Measurements from ENCODE around the gene ZNF398.

The ZNF398 gene

GRCh38 chr7:149147752-149148653 is 750 bp downstream of the ZNF398 start:
- peak; percentile 53 to 59 for DNase-seq (ENCODE audit: low read depth in 2 of 2)

GRCh38 chr7:149150981-149151380 is 3.7 kb downstream of the ZNF398 start:
- DNase-seq (ENCODE audit: low read depth in 2 of 2): no peak

- no peak for DNase-seq (ENCODE audit: low read depth in 2 of 2)
Measured at GRCh38 chr7:149153346-149153745, 6.1 kb downstream of the ZNF398 start.

- no peak for DNase-seq (ENCODE audit: low read depth in 2 of 2)
Measured at GRCh38 chr7:149154056-149154455, 6.8 kb downstream of the ZNF398 start.

- no peak for DNase-seq (ENCODE audit: low read depth in 2 of 2)
Measured at GRCh38 chr7:149156898-149157297, 9.6 kb downstream of the ZNF398 start.

GRCh38 chr7:149161241-149161848 is 14.1 kb downstream of the ZNF398 start:
- DNase-seq (ENCODE audit: low read depth in 2 of 2): no peak

GRCh38 chr7:149166142-149166541 is 18.9 kb downstream of the ZNF398 start:
- no peak for DNase-seq (ENCODE audit: low read depth in 2 of 2)

- DNase-seq (ENCODE audit: low read depth in 2 of 2): no peak
Measured at GRCh38 chr7:149166630-149167352, 19.5 kb downstream of the ZNF398 start.

GRCh38 chr7:149171892-149172533 is 24.8 kb downstream of the ZNF398 start:
- no peak for DNase-seq (ENCODE audit: low read depth in 2 of 2)

- DNase-seq (ENCODE audit: low read depth in 2 of 2): no peak
Measured at GRCh38 chr7:149172534-149172920, 25.3 kb downstream of the ZNF398 start.

GRCh38 chr7:149175150-149175549 is 27.9 kb downstream of the ZNF398 start:
- no peak for DNase-seq (ENCODE audit: low read depth in 2 of 2)

GRCh38 chr7:149179241-149179640 is 32.0 kb downstream of the ZNF398 start:
- DNase-seq (ENCODE audit: low read depth in 2 of 2): no peak

GRCh38 chr7:149180722-149181449 is 33.6 kb downstream of the ZNF398 start:
- DNase-seq (ENCODE audit: low read depth in 2 of 2): no peak

- DNase-seq (ENCODE audit: low read depth in 2 of 2): no peak
Measured at GRCh38 chr7:149181450-149181790, 34.2 kb downstream of the ZNF398 start.

- DNase-seq (ENCODE audit: low read depth in 2 of 2): no peak
Measured at GRCh38 chr7:149184274-149184673, 37.0 kb downstream of the ZNF398 start.

GRCh38 chr7:149188213-149188612 is 41.0 kb downstream of the ZNF398 start:
- DNase-seq (ENCODE audit: low read depth in 2 of 2): no peak

- no peak for DNase-seq (ENCODE audit: low read depth in 2 of 2)
Measured at GRCh38 chr7:149188637-149189259, 41.5 kb downstream of the ZNF398 start.

- DNase-seq (ENCODE audit: low read depth in 2 of 2): no peak
Measured at GRCh38 chr7:149191851-149192250, 44.6 kb downstream of the ZNF398 start.

GRCh38 chr7:149194799-149195179 is 47.5 kb downstream of the ZNF398 start:
- no peak for DNase-seq (ENCODE audit: low read depth in 2 of 2)

GRCh38 chr7:149195180-149196150 is 48.2 kb downstream of the ZNF398 start, which contains the start of gene ZNF282:
Gene ZNF282, plus strand, starts transcription at chr7:149195546. Its CDS starts 44 bp downstream, at chr7:149195590.
- DNase-seq (ENCODE audit: low read depth in 2 of 2): peak; percentile 48 to 71

All from stimulated activated CD4-positive, alpha-beta T cell treated with anti-CD3 and anti-CD28 coated beads, Interleukin-1b, Interleukin-23, amount 100 ng/mL, for 4 hours (primary cell).